ENCODE data around the gene LAMA4.
A peak's percentile ranks its signal among the peaks of the same experiment; 100 is the strongest.

LAMA4 gene

GRCh38 chr6:112281821-112282615, 27.7 kb upstream of the LAMA4 start:
- Histone ChIP-seq H3K14ac (ENCODE audit: low read length) (no peak overlapping the region), H3K27me3 (ENCODE audit: insufficient read depth, low read length) (no peaks in the 10 kb centered on the region), H3K18ac (ENCODE audit: low read length) (no peak overlapping the region), H3K36me3 (ENCODE audit: control insufficient read depth in 1 of 2, insufficient read depth in 2 of 2, low read length in 2 of 2) (no peaks in the 10 kb centered on the region), H3K4ac (ENCODE audit: low read depth, low read length) (no peak overlapping the region), H4K12ac (ENCODE audit: low read depth, low read length) (no peak overlapping the region), H3K4me3 (ENCODE audit: low read depth, low read length) (no peak overlapping the region), H3K9me3 (ENCODE audit: insufficient read depth, low read depth, low read length) (no peaks in the 10 kb centered on the region), H3K4me2 (ENCODE audit: low read length) (no peak overlapping the region), H4K8ac (ENCODE audit: low read depth, low read length) (no peak overlapping the region), H2AFZ (ENCODE audit: insufficient read depth, low read length, poor library complexity) (no peak overlapping the region), H2AK5ac (ENCODE audit: low read length) (no peak overlapping the region), H3K79me2 (ENCODE audit: control insufficient read depth, insufficient read depth, low read length, poor library complexity) (no peaks in the 10 kb centered on the region), H2BK5ac (ENCODE audit: low read depth, low read length, poor library complexity) (no peak overlapping the region), H3K4me1 (ENCODE audit: control insufficient read depth in 1 of 2, insufficient read depth in 2 of 2, low read length in 2 of 2) (no peaks in the 10 kb centered on the region), H2BK120ac (ENCODE audit: insufficient read depth, low read length, poor library complexity) (no peak overlapping the region), H2BK12ac (ENCODE audit: low read length) (no peak overlapping the region), H3K79me1 (ENCODE audit: low read length) (no peaks in the 10 kb centered on the region), H3K27ac (ENCODE audit: low read depth, low read length) (no peak overlapping the region), H3K9ac (ENCODE audit: low read length) (no peak overlapping the region), H3K23ac (ENCODE audit: low read length) (no peak overlapping the region), H4K91ac (ENCODE audit: low read depth, low read length) (no peak overlapping the region)
- DNase-seq, result peak; percentile 50 to 61
- WGBS (ENCODE audit: extremely low coverage, insufficient coverage, insufficient read length), result no CpG with 5 or more reads among the region's 4 CpGs

- Histone ChIP-seq H3K4me3 (ENCODE audit: low read depth, low read length) (no peak overlapping the region), H3K14ac (ENCODE audit: low read length) (no peak overlapping the region), H2BK12ac (ENCODE audit: low read length) (no peak overlapping the region), H3K27ac (ENCODE audit: low read depth, low read length) (no peak overlapping the region), H2AFZ (ENCODE audit: insufficient read depth, low read length, poor library complexity) (no peak overlapping the region), H4K91ac (ENCODE audit: low read depth, low read length) (no peak overlapping the region), H4K8ac (ENCODE audit: low read depth, low read length) (no peak overlapping the region), H3K4me2 (ENCODE audit: low read length) (no peak overlapping the region), H3K4ac (ENCODE audit: low read depth, low read length) (no peak overlapping the region), H3K79me2 (ENCODE audit: control insufficient read depth, insufficient read depth, low read length, poor library complexity) (no peaks in the 10 kb centered on the region), H3K9me3 (ENCODE audit: insufficient read depth, low read depth, low read length) (no peaks in the 10 kb centered on the region), H4K12ac (ENCODE audit: low read depth, low read length) (no peak overlapping the region), H3K27me3 (ENCODE audit: insufficient read depth, low read length) (no peaks in the 10 kb centered on the region), H2BK120ac (ENCODE audit: insufficient read depth, low read length, poor library complexity) (no peak overlapping the region), H3K9ac (ENCODE audit: low read length) (no peak overlapping the region), H3K4me1 (ENCODE audit: control insufficient read depth in 1 of 2, insufficient read depth in 2 of 2, low read length in 2 of 2) (no peaks in the 10 kb centered on the region), H2AK5ac (ENCODE audit: low read length) (no peak overlapping the region), H2BK5ac (ENCODE audit: low read depth, low read length, poor library complexity) (no peak overlapping the region), H3K23ac (ENCODE audit: low read length) (no peak overlapping the region), H3K79me1 (ENCODE audit: low read length) (no peaks in the 10 kb centered on the region), H3K18ac (ENCODE audit: low read length) (no peak overlapping the region), H3K36me3 (ENCODE audit: control insufficient read depth in 1 of 2, insufficient read depth in 2 of 2, low read length in 2 of 2) (no peaks in the 10 kb centered on the region)
- DNase-seq, result no peak
- WGBS (ENCODE audit: extremely low coverage, insufficient coverage, insufficient read length), result no CpG with 5 or more reads among the region's 5 CpGs
Observed at GRCh38 chr6:112279031-112279935, 24.9 kb upstream of the LAMA4 start.

GRCh38 chr6:112275365-112275764, 21.0 kb upstream of the LAMA4 start:
- no peak overlapping the region for H3K9ac ChIP-seq (ENCODE audit: low read length)
- H2AFZ ChIP-seq (ENCODE audit: insufficient read depth, low read length, poor library complexity), result no peak overlapping the region
- H2BK5ac ChIP-seq (ENCODE audit: low read depth, low read length, poor library complexity), result no peak overlapping the region
- H2AK5ac ChIP-seq (ENCODE audit: low read length), result no peak overlapping the region
- H3K27ac ChIP-seq (ENCODE audit: low read depth, low read length), result no peak overlapping the region
- H3K27me3 ChIP-seq (ENCODE audit: insufficient read depth, low read length), result no peaks in the 10 kb centered on the region
- H2BK12ac ChIP-seq (ENCODE audit: low read length), result no peak overlapping the region
- H3K4me1 ChIP-seq (ENCODE audit: control insufficient read depth in 1 of 2, insufficient read depth in 2 of 2, low read length in 2 of 2), result no peaks in the 10 kb centered on the region
- H3K36me3 ChIP-seq (ENCODE audit: control insufficient read depth in 1 of 2, insufficient read depth in 2 of 2, low read length in 2 of 2), result no peaks in the 10 kb centered on the region
- H3K4me2 ChIP-seq (ENCODE audit: low read length), result no peak overlapping the region
- H3K9me3 ChIP-seq (ENCODE audit: insufficient read depth, low read depth, low read length), result no peaks in the 10 kb centered on the region
- H4K91ac ChIP-seq (ENCODE audit: low read depth, low read length), result no peak overlapping the region
- no peak overlapping the region for H3K18ac ChIP-seq (ENCODE audit: low read length)
- H4K8ac ChIP-seq (ENCODE audit: low read depth, low read length), result no peak overlapping the region
- H3K23ac ChIP-seq (ENCODE audit: low read length), result no peak overlapping the region
- no peak overlapping the region for H3K4me3 ChIP-seq (ENCODE audit: low read depth, low read length)
- H4K12ac ChIP-seq (ENCODE audit: low read depth, low read length), result no peak overlapping the region
- DNase-seq, result no peak
- no peak overlapping the region for H3K4ac ChIP-seq (ENCODE audit: low read depth, low read length)
- H3K79me2 ChIP-seq (ENCODE audit: control insufficient read depth, insufficient read depth, low read length, poor library complexity), result no peaks in the 10 kb centered on the region
- H3K79me1 ChIP-seq (ENCODE audit: low read length), result no peaks in the 10 kb centered on the region
- H2BK120ac ChIP-seq (ENCODE audit: insufficient read depth, low read length, poor library complexity), result no peak overlapping the region
- H3K14ac ChIP-seq (ENCODE audit: low read length), result no peak overlapping the region

- H3K27ac ChIP-seq (ENCODE audit: low read depth, low read length), result no peak overlapping the region
- H3K23ac ChIP-seq (ENCODE audit: low read length), result no peak overlapping the region
- H4K12ac ChIP-seq (ENCODE audit: low read depth, low read length), result no peak overlapping the region
- no peak overlapping the region for H3K9ac ChIP-seq (ENCODE audit: low read length)
- H3K36me3 ChIP-seq (ENCODE audit: control insufficient read depth in 1 of 2, insufficient read depth in 2 of 2, low read length in 2 of 2), result no peaks in the 10 kb centered on the region
- H3K79me1 ChIP-seq (ENCODE audit: low read length), result no peaks in the 10 kb centered on the region
- no peaks in the 10 kb centered on the region for H3K9me3 ChIP-seq (ENCODE audit: insufficient read depth, low read depth, low read length)
- no peaks in the 10 kb centered on the region for H3K27me3 ChIP-seq (ENCODE audit: insufficient read depth, low read length)
- H3K79me2 ChIP-seq (ENCODE audit: control insufficient read depth, insufficient read depth, low read length, poor library complexity), result no peaks in the 10 kb centered on the region
- DNase-seq, result no peak
- H2BK5ac ChIP-seq (ENCODE audit: low read depth, low read length, poor library complexity), result no peak overlapping the region
- H3K4me3 ChIP-seq (ENCODE audit: low read depth, low read length), result no peak overlapping the region
- no peaks in the 10 kb centered on the region for H3K4me1 ChIP-seq (ENCODE audit: control insufficient read depth in 1 of 2, insufficient read depth in 2 of 2, low read length in 2 of 2)
- H4K91ac ChIP-seq (ENCODE audit: low read depth, low read length), result no peak overlapping the region
- H2BK12ac ChIP-seq (ENCODE audit: low read length), result no peak overlapping the region
- no peak overlapping the region for H3K14ac ChIP-seq (ENCODE audit: low read length)
- H2BK120ac ChIP-seq (ENCODE audit: insufficient read depth, low read length, poor library complexity), result no peak overlapping the region
- H3K4me2 ChIP-seq (ENCODE audit: low read length), result no peak overlapping the region
- H2AFZ ChIP-seq (ENCODE audit: insufficient read depth, low read length, poor library complexity), result no peak overlapping the region
- H3K4ac ChIP-seq (ENCODE audit: low read depth, low read length), result no peak overlapping the region
- no peak overlapping the region for H4K8ac ChIP-seq (ENCODE audit: low read depth, low read length)
- H3K18ac ChIP-seq (ENCODE audit: low read length), result no peak overlapping the region
- H2AK5ac ChIP-seq (ENCODE audit: low read length), result no peak overlapping the region
- no CpG with 5 or more reads among the region's 1 CpG for WGBS (ENCODE audit: extremely low coverage, insufficient coverage, insufficient read length)
Observed at GRCh38 chr6:112274774-112275173, 20.4 kb upstream of the LAMA4 start.
